HG03159 (cell line): Measurements from ENCODE around the gene RGMB.

Experiments used
- ATAC-seq: cut with Tn5 transposase; IDR thresholded peaks from one replicate; pipeline ENCODE4 v1.9.1; 2021; ENCODE audit warnings: mild to moderate bottlenecking, moderate library complexity; ENCODE audit not compliant: unreplicated experiment

RGMB gene

GRCh38 chr5:98767581-98767980 is 5.9 kb upstream of the RGMB start:
- ATAC-seq, result no peak

GRCh38 chr5:98768160-98768959 is 5.1 kb upstream of the RGMB start:
- ATAC-seq, result peak; percentile 45

DNA sequence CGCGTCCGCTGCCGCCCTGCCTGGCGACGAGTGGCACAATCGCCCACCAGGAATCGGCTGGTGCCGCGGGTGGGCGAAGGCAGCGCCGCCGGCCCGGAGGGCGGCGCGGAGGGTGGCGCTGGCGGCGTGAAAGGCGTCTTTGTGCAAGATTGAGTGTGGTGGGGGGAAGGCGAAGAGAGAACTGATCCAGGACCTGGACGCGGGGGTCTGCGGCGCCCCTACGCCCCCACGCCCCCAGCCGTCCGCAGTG is 4.6 kb upstream of the RGMB start:
- no peak for ATAC-seq

- ATAC-seq, result no peak
Observed at GRCh38 chr5:98769210-98769958, 4.1 kb upstream of the RGMB start.

- ATAC-seq, result no peak
Observed at GRCh38 chr5:98769959-98770208, 3.6 kb upstream of the RGMB start.

- ATAC-seq, result no peak
Observed at GRCh38 chr5:98770209-98770910, 3.1 kb upstream of the RGMB start.

- no peak for ATAC-seq
Observed at GRCh38 chr5:98770911-98771322, 2.5 kb upstream of the RGMB start.

DNA sequence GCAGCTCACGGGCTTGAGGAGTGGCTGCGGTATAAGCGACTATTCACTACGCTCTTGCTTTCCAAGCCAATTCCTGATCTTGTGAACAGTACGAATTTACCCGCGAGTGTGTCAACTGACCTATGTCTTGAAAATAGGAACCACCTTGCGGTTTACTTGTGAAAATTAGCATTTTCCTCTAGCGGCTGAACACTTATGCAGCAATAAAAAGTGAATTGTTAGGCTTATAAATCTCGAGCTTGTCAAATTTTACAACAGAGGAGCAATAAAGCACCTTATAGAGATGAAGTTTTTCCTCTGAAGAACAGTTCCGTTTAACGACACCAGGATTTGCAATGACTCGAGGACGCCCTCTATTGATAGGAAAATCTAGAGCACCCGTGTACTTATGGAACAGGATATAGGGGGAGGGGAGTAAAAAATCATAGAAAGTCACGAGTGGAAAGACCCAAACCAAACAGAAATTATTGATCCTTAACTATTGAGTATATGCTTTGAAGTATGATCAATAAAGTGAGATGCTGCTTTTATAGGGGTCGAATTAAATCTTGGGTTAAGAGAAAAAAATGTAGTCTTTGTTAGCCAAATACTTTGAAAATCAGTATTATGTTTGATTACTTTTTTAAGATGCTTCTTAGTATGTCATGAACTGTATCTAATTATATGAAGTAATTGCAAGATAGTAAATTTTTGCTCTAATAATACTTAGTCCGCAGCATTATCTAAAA is 1.9 kb upstream of the RGMB start:
- ATAC-seq, result no peak

GRCh38 chr5:98772415-98773213 is 849 bp upstream of the RGMB start:
- no peak for ATAC-seq

DNA sequence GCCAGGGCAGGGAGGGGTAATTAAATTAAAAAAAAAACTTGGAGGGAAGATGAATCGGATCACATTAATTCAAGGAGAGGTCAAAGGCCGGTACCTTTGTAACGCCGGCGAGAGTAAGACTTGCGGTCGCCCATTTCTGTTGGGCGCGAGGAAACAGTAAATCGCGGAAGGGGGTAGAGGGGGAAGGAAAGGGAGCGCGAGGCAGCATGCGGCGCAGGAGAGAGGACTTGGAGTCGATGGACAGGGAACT is 324 bp upstream of the RGMB start:
- no peak for ATAC-seq

- ATAC-seq, result peak; percentile 36
Observed at GRCh38 chr5:98774192-98775033, 950 bp downstream of the RGMB start.

DNA sequence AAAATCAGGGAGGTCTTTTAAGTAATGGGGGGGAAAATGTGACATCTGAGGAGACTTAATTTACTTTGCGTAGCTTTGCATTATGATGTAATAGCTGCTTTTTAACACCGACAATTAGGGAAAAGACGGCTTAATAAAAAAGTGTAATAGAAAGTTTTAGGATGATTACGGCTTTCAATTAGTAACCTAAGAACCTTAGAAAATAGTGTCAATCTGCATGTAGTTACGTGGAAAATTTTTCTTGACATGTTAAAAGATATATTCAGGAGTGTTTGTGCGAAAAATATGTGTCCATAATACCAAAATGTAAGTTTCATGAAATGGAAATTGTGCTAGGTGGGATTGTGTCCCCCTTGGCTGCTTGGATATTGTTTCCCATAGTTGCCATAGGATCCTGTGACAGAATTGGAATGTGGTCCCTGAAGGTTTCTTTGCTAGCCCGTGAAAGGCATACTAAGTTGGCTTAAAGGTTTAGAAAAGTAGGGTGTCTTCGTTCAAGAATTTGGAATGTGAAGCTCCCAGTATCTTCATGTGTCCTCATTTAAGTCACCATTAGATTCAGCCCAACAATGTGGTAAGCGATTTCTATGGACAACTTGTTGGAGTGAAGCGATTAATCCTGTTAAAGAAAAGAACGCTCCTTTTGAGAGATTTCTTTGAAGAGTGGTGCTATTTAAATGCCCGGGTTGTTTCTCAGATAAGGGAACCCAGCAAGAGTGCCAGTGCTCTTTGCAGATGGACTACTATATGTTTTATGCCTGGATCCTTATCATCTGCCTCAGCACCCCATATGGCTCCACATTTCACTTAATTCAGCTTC is 2.0 kb downstream of the RGMB start:
- no peak for ATAC-seq

DNA sequence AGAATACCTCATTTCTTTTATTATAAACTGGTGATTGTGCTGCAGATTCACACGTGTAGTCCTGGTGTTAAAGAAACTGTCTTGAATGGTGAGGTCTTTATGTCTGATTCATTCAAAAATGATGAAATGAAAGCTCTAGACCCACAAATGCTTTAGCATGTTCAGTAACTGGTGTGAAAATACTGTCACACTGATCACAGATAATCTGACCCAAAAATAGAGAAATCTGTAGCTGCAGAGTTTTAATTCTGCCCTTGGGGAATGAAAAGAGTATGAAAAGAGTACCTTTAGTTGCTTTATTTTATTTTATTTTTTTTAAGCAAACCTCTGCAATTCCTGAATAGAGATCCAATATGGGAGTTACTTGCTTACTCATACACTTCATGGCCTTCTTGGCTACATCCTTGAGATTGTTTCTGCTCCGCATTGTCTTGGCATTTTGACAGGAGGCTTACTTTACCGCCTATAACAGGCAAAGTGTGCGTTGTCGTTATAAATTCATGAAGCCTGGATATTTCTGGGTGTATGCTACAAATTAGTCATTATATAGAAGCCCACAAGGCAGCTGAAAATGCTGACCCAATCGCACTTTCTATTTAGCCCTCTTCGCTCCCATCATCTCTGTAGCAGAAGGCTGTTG is 2.7 kb downstream of the RGMB start:
- no peak for ATAC-seq

- no peak for ATAC-seq
Observed at GRCh38 chr5:98777295-98777694, 3.8 kb downstream of the RGMB start.

DNA sequence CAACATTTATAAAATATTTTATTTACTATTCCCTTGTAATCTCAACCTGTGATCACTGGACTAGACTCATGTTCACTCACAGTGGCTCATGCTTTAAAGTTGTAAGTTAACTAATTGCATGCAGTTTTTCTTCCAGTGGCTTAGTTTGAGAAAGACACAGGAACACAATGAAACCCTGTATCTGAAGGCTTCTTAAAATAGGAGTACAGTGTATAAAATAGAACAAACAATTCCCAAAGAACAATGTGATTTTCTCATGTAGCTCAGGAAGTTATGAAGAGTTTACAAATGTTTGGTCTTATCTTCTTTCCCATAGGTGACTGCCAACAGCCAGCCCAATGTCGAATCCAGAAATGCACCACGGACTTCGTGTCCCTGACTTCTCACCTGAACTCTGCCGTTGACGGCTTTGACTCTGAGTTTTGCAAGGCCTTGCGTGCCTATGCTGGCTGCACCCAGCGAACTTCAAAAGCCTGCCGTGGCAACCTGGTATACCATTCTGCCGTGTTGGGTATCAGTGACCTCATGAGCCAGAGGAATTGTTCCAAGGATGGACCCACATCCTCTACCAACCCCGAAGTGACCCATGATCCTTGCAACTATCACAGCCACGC is 5.9 kb downstream of the RGMB start:
- no peak for ATAC-seq

- ATAC-seq, result no peak
Observed at GRCh38 chr5:98780390-98780789, 6.9 kb downstream of the RGMB start.

DNA sequence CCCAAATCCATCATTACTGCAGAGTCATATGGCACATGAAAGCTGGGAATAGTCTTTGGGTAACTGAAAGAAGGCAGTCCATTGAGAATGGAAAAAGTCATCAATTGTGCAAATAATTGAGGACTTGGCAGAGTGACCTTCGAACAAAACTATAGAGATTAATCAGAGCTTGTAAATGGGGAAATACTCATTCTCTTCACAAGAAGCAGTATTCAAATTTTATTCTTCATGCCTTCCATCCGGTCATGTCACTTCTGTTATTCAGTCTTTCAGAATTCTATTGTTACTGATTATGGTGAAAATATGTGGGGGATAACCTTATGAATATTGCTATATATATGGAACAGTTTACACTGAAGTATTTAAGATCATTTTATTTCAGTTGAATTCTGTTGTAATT is 8.1 kb downstream of the RGMB start:
- no peak for ATAC-seq

GRCh38 chr5:98781964-98782363 is 8.5 kb downstream of the RGMB start:
- ATAC-seq, result no peak
